Activated CD4-positive, alpha-beta T cell treated with anti-CD3 and anti-CD28 coated beads for 48 hours (primary cell): ENCODE results near the gene ARMC5.

ENCODE experiments used
- DNase-seq: peaks from one replicate; pipeline ENCODE4 v3.0.0-alpha.2; 2020

The ARMC5 gene

DNA sequence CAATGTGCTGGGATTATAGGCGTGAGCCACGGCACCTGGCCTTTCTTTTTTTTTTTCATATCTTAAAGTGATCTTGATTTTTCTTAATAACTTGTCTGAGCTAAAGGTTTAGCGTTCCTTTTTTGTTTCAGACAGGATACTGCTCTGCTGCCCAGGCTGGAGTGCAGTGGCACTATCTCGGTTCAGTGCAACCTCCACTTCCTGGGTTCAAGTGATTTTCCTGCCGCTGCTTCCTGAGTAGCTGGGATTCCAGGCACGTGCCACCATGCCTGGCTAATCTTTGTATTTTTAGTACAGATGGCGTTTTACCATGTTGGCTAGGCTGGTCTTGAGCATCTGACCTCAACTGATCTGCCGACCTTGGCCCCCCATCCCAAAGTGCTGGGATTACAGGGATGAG is 44.9 kb downstream of the ARMC5 start:
- no peak for DNase-seq

- DNase-seq = peak; percentile 37
Measured at GRCh38 chr16:31505483-31505882, 46.2 kb downstream of the ARMC5 start.

- DNase-seq = no peak
Measured at GRCh38 chr16:31507617-31507928, 48.3 kb downstream of the ARMC5 start.

DNA sequence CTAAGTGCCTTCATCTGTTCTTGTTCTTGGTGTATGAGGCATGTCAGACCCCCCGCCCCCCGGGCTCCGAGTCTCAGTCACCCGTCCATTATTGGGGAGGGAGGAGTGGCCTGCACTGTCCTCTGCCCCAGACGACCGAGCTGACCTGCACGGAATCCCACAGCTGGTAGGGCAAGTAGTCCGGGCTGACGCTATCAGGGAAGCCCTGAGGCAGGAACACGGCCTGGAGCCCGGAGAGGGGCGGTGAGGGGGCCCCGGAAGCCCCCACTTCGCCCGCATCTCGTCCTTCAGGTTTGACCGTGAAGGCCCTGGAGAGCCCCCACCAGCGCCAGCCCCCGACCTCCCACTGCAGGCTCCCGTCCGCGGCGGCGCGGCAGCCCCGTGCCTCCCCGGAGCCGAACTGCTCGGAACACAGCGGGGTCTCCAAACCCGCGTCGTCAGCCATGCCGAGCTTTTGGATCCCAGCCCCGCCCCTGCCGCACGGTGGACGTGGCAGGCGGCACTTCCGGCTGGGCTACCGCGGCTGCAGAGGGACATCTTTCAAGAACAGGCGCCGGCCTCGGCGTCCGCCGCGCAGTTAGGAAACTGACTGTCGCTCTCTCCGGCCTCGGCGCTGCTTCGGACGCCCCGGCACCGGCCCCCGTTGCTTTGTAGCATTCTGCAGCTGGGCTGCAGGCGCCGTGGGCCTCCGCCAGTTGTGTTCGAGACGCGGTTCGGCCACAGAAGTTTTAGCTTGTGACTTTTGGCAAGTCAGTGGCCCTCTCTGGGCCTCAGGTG is 48.8 kb downstream of the ARMC5 start, which contains the start of gene RUSF1:
Gene RUSF1 (minus strand): TSS at position 463 of the 777 bp plus-strand sequence. CDS start 18 bp downstream, at position 445.
- peak; percentile 91 for DNase-seq

GRCh38 chr16:31508706-31509195 is 49.5 kb downstream of the ARMC5 start:
- no peak for DNase-seq

DNA sequence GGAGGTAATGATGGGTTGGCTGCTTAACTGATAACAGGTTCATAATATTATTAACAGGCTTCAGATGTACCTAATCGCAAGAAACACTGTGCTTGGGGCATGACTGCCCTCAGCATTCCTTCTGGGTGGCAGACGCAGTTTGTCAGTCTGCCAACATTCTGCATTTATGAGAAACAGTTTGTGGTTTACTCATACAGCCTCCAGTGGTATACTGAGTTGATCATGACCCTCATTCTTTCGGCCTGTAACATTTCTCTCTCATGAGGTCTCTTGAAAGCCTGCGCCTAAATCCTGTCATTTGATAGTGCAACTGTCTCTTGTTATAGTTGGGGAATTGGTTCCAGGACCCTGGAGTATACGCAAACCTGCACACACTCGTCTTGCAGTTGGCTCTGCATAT is 53.8 kb downstream of the ARMC5 start:
- DNase-seq = no peak

DNA sequence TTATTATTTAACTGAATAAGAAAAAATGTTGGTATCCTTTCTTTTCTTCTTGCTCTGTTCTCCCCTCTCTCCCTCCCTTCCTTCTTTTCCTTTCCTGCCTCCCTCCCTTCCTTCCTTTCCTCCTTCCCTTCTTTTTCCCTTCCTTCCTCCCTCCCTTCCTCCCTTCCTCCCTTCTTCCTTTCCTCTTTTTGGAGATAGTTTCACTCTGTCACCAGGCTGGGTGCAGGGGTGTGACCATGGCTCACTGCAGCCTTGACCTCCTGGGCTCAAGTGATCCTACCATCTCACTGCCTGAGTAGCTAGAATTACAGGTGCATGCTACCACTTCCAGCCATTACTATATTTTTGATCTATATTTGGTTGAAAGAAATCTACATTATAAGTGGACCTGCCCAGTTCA is 54.6 kb downstream of the ARMC5 start:
- DNase-seq = no peak
